Activated CD4-positive, CD25-positive, alpha-beta regulatory T cell treated with anti-CD3 and anti-CD28 coated beads, Interleukin-2, amount 50 U/mL, for 72 hours (primary cell): ENCODE measurements around the gene ST3GAL3.
"Not testable (repeated sequence)": the region's sequence is repeated elsewhere in the genome, so short reads cannot be mapped to it uniquely, and the experiment has no call there.

Experiments
- DNase-seq: peaks from one replicate; pipeline ENCODE4 v3.0.0; 2021

ST3GAL3 gene

GRCh38 chr1:43760745-43761317, 53.5 kb downstream of the ST3GAL3 start:
- DNase-seq, result no peak

GRCh38 chr1:43763497-43763973, 56.2 kb downstream of the ST3GAL3 start:
- peak; percentile 33 for DNase-seq

- DNase-seq, result no peak
These were observed 57.2 kb downstream of the ST3GAL3 start for GRCh38 chr1:43764581-43764980.

GRCh38 chr1:43766086-43766784, 58.9 kb downstream of the ST3GAL3 start:
- DNase-seq, result no peak

GRCh38 chr1:43766818-43767525, 59.6 kb downstream of the ST3GAL3 start:
- no peak for DNase-seq

GRCh38 chr1:43768168-43768567, 60.8 kb downstream of the ST3GAL3 start:
- DNase-seq, result no peak

- no peak for DNase-seq
These were observed 62.1 kb downstream of the ST3GAL3 start for GRCh38 chr1:43769350-43769908.

- DNase-seq, result no peak
These were observed 62.8 kb downstream of the ST3GAL3 start for GRCh38 chr1:43770111-43770510.

- DNase-seq, result no peak
These were observed 65.6 kb downstream of the ST3GAL3 start for GRCh38 chr1:43772978-43773377.

GRCh38 chr1:43773821-43774220, 66.5 kb downstream of the ST3GAL3 start:
- no peak for DNase-seq

- DNase-seq, result no peak
These were observed 67.0 kb downstream of the ST3GAL3 start for GRCh38 chr1:43774359-43774758.

GRCh38 chr1:43776043-43776761, 68.9 kb downstream of the ST3GAL3 start:
- DNase-seq, result no peak

- not testable (repeated sequence) for DNase-seq
These were observed 70.6 kb downstream of the ST3GAL3 start for GRCh38 chr1:43777916-43778315.

GRCh38 chr1:43779266-43779665, 71.9 kb downstream of the ST3GAL3 start:
- no peak for DNase-seq

GRCh38 chr1:43779805-43780403, 72.6 kb downstream of the ST3GAL3 start:
- DNase-seq, result no peak

GRCh38 chr1:43781574-43781973, 74.2 kb downstream of the ST3GAL3 start:
- DNase-seq, result no peak

- DNase-seq, result no peak
These were observed 75.8 kb downstream of the ST3GAL3 start for GRCh38 chr1:43783096-43783670.

- no peak for DNase-seq
These were observed 76.4 kb downstream of the ST3GAL3 start for GRCh38 chr1:43783671-43784205.

GRCh38 chr1:43786201-43786958, 79.0 kb downstream of the ST3GAL3 start:
- DNase-seq, result no peak

- no peak for DNase-seq
These were observed 79.6 kb downstream of the ST3GAL3 start for GRCh38 chr1:43786960-43787359.
